WTC11 (cell line): ENCODE data around the gene CCDC178. TPM values are rescaled to one million over a fixed set of nuclear protein-coding genes. Genes with fewer than 3 reads are reported as not detected.

Source experiments
- ATAC-seq: fragments of 200-7000 bp; cut with Tn5 transposase; 2 replicates; pipeline ENCODE4 v1.10.0; 2021; ENCODE audit warnings: mild to moderate bottlenecking, moderate library complexity
- CTCF ChIA-PET: fragments of 300-600 bp; sonication (Branson Sonifier 250); formaldehyde crosslinking; loops from one replicate; lab custom pipeline; 2021; ENCODE audit warnings: antibody characterized with exemption; lab: Charles Lee
- POLR2A ChIA-PET: fragments of 350-600 bp; sonication (Branson Sonifier 250); formaldehyde crosslinking; loops from one replicate; lab custom pipeline; 2021; ENCODE audit warnings: antibody characterized with exemption; lab: Charles Lee
- DNase-seq: peaks from one replicate; pipeline ENCODE4 v3.0.0; 2021; ENCODE audit warnings: low spot score
- H3K27ac Mint-ChIP-seq: 2 replicates; pipeline ENCODE4 v1.8.0; 2021; ENCODE audit warnings: mixed read lengths
- H3K27me3 Mint-ChIP-seq: 2 replicates; pipeline ENCODE4 v1.8.0; 2021; ENCODE audit warnings: low read depth, mild to moderate bottlenecking, moderate library complexity, mixed read lengths
- H3K36me3 Mint-ChIP-seq: 2 replicates; pipeline ENCODE4 v1.8.0; 2021; ENCODE audit warnings: mixed read lengths
- H3K4me1 Mint-ChIP-seq: 2 replicates; pipeline ENCODE4 v1.8.0; 2022; ENCODE audit warnings: mixed read lengths
- H3K4me3 Mint-ChIP-seq: 2 replicates; pipeline ENCODE4 v1.8.0; 2021; ENCODE audit warnings: mild to moderate bottlenecking, moderate library complexity, mixed read lengths
- H3K9me3 Mint-ChIP-seq: 2 replicates; pipeline ENCODE4 v1.8.0; 2021; ENCODE audit warnings: mixed read lengths
- ATF1 ChIP-seq: sonication (generic); formaldehyde crosslinking; IDR thresholded peaks from 2 replicates; pipeline ENCODE4 v1.8.1; 2023; ENCODE audit warnings: mild to moderate bottlenecking, moderate library complexity, missing genetic modification reagents
- CBFB ChIP-seq: sonication (generic); formaldehyde crosslinking; IDR thresholded peaks from 2 replicates; pipeline ENCODE4 v1.8.1; 2022; ENCODE audit warnings: mild to moderate bottlenecking, low read depth, missing genetic modification reagents
- CREM ChIP-seq: sonication (generic); formaldehyde crosslinking; IDR thresholded peaks from 2 replicates; pipeline ENCODE4 v1.8.1; 2022; ENCODE audit warnings: mild to moderate bottlenecking, missing genetic modification reagents, moderate library complexity
- E2F4 ChIP-seq: sonication (generic); formaldehyde crosslinking; IDR thresholded peaks from 2 replicates; pipeline ENCODE4 v1.8.1; 2022; ENCODE audit warnings: low read depth, mild to moderate bottlenecking, moderate library complexity, missing genetic modification reagents, borderline replicate concordance
- ESRRA ChIP-seq: sonication (generic); formaldehyde crosslinking; IDR thresholded peaks from 2 replicates; pipeline ENCODE4 v1.8.1; 2022; ENCODE audit warnings: mild to moderate bottlenecking, missing genetic modification reagents, borderline replicate concordance
- GABPB1 ChIP-seq: sonication (generic); formaldehyde crosslinking; IDR thresholded peaks from 2 replicates; pipeline ENCODE4 v1.8.1; 2023; ENCODE audit warnings: mild to moderate bottlenecking, missing genetic modification reagents
- HMGA2 ChIP-seq: fragments of 250-450 bp; sonication (Bioruptor Pico); IDR thresholded peaks from 2 replicates; pipeline ENCODE4 v1.4.0; 2021; ENCODE audit warnings: mild to moderate bottlenecking, moderate library complexity
- JUN ChIP-seq: sonication (generic); formaldehyde crosslinking; IDR thresholded peaks from 2 replicates; pipeline ENCODE4 v1.8.0; 2023; ENCODE audit warnings: mild to moderate bottlenecking, missing genetic modification reagents
- MYBL2 ChIP-seq: sonication (generic); formaldehyde crosslinking; IDR thresholded peaks from 2 replicates; pipeline ENCODE4 v1.8.1; 2023; ENCODE audit warnings: mild to moderate bottlenecking, moderate library complexity, missing genetic modification reagents
- NR1H2 ChIP-seq: sonication (generic); formaldehyde crosslinking; IDR thresholded peaks from 2 replicates; pipeline ENCODE4 v1.9.0; 2021; ENCODE audit warnings: mild to moderate bottlenecking, moderate library complexity, missing genetic modification reagents
- NR3C1 ChIP-seq: sonication (generic); formaldehyde crosslinking; conservative IDR thresholded peaks from 2 replicates; pipeline ENCODE4 v1.8.1; 2023; ENCODE audit warnings: low read depth, mild to moderate bottlenecking, missing genetic modification reagents
- OVOL2 ChIP-seq: fragments of 250-450 bp; sonication (Bioruptor Pico); IDR thresholded peaks from 2 replicates; pipeline ENCODE4 v1.9.0; 2021; ENCODE audit warnings: mild to moderate bottlenecking, borderline replicate concordance
- PRRX2 ChIP-seq: fragments of 250-450 bp; sonication (Bioruptor Pico); IDR thresholded peaks from 2 replicates; pipeline ENCODE4 v1.8.0; 2021; ENCODE audit warnings: mild to moderate bottlenecking
- SOX15 ChIP-seq: fragments of 250-450 bp; sonication (Bioruptor Pico); IDR thresholded peaks from 2 replicates; pipeline ENCODE4 v1.9.0; 2021; ENCODE audit warnings: mild to moderate bottlenecking
- SP1 ChIP-seq: sonication (generic); formaldehyde crosslinking; conservative IDR thresholded peaks from 2 replicates; pipeline ENCODE4 v1.8.1; 2022; ENCODE audit warnings: missing genetic modification reagents
- TEAD1 ChIP-seq: sonication (generic); formaldehyde crosslinking; IDR thresholded peaks from 2 replicates; pipeline ENCODE4 v1.8.0; 2022; ENCODE audit warnings: mild to moderate bottlenecking, missing genetic modification reagents
- TP53 ChIP-seq: sonication (generic); formaldehyde crosslinking; IDR thresholded peaks from 2 replicates; pipeline ENCODE4 v1.8.1; 2023; ENCODE audit warnings: mild to moderate bottlenecking, missing genetic modification reagents
- USF1 ChIP-seq: sonication (generic); formaldehyde crosslinking; IDR thresholded peaks from 2 replicates; pipeline ENCODE4 v1.8.0; 2022; ENCODE audit warnings: mild to moderate bottlenecking, missing genetic modification reagents
- ZNF121 ChIP-seq: sonication (generic); formaldehyde crosslinking; IDR thresholded peaks from 2 replicates; pipeline ENCODE4 v1.8.0; 2023; ENCODE audit warnings: missing genetic modification reagents
- ZNF138 ChIP-seq: sonication (generic); formaldehyde crosslinking; conservative IDR thresholded peaks from 2 replicates; pipeline ENCODE4 v1.8.1; 2022; ENCODE audit warnings: mild to moderate bottlenecking, moderate library complexity, missing genetic modification reagents
- ZNF232 ChIP-seq: sonication (generic); formaldehyde crosslinking; IDR thresholded peaks from 2 replicates; pipeline ENCODE4 v1.8.0; 2022; ENCODE audit warnings: mild to moderate bottlenecking, missing genetic modification reagents
- ZNF396 ChIP-seq: fragments of 250-450 bp; sonication (Bioruptor Pico); IDR thresholded peaks from 2 replicates; pipeline ENCODE4 v1.8.0; 2021; ENCODE audit warnings: mild to moderate bottlenecking, moderate library complexity, borderline replicate concordance
- ZNF512 ChIP-seq: sonication (generic); formaldehyde crosslinking; IDR thresholded peaks from 2 replicates; pipeline ENCODE4 v1.8.1; 2022; ENCODE audit warnings: missing genetic modification reagents, borderline replicate concordance
- total RNA-seq: library from RNA; stranded (reverse); gene quantifications from 3 replicates; pipeline ENCODE4 v1.2.3, GENCODE V29; 2021
- TF ChIP-seq, protein P1 (sequence below): fragments of 250-450 bp; sonication (Bioruptor Pico); IDR thresholded peaks from 2 replicates; pipeline ENCODE4 v2.1.2; 2022; ENCODE audit warnings: mild to moderate bottlenecking, moderate library complexity
- TF ChIP-seq, protein P2 (sequence below): fragments of 250-450 bp; sonication (Bioruptor Pico); conservative IDR thresholded peaks from 2 replicates; pipeline ENCODE4 v1.9.0; 2021; ENCODE audit warnings: mild to moderate bottlenecking
- TF ChIP-seq, protein P3 (sequence below): fragments of 250-450 bp; sonication (Bioruptor Pico); IDR thresholded peaks from 2 replicates; pipeline ENCODE4 v1.9.0; 2021; ENCODE audit warnings: mild to moderate bottlenecking, borderline replicate concordance

CCDC178 gene
- total RNA-seq, 1 experiment from 2014 or later = 0.20 TPM

- no peaks in the 10 kb centered on the region for H3K9me3 Mint-ChIP-seq
- no peaks in the 10 kb centered on the region for H3K4me1 Mint-ChIP-seq
- no peak for TF ChIP-seq GABPB1 (CRISPR knock-in tag)
- TF ChIP-seq ZNF138 (CRISPR knock-in tag) = no peak
- no peak for TF ChIP-seq NR3C1 (CRISPR knock-in tag)
- TF ChIP-seq ZNF232 (CRISPR knock-in tag) = no peak
- no peak for TF ChIP-seq NR1H2 (CRISPR knock-in tag)
- no peak for TF ChIP-seq ATF1
- TF ChIP-seq, protein P1, sequence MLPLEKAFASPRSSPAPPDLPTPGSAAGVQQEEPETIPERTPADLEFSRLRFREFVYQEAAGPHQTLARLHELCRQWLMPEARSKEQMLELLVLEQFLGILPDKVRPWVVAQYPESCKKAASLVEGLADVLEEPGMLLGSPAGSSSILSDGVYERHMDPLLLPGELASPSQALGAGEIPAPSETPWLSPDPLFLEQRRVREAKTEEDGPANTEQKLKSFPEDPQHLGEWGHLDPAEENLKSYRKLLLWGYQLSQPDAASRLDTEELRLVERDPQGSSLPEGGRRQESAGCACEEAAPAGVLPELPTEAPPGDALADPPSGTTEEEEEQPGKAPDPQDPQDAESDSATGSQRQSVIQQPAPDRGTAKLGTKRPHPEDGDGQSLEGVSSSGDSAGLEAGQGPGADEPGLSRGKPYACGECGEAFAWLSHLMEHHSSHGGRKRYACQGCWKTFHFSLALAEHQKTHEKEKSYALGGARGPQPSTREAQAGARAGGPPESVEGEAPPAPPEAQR (CRISPR knock-in tag) = no peak
- no peak for TF ChIP-seq ZNF396 (CRISPR knock-in tag)
- no peak for TF ChIP-seq ZNF121 (CRISPR knock-in tag)
- TF ChIP-seq TEAD1 (CRISPR knock-in tag) = no peak
- no peak for TF ChIP-seq ZNF512 (CRISPR knock-in tag)
- no peak for TF ChIP-seq OVOL2
- TF ChIP-seq E2F4 = no peak
- TF ChIP-seq HMGA2 (CRISPR knock-in tag) = no peak
- TF ChIP-seq MYBL2 = no peak
- DNase-seq (no peak), ATAC-seq (no peak)
- no peak overlapping the region for H3K4me3 Mint-ChIP-seq
- CTCF ChIA-PET = no interaction called here
- no peak overlapping the region for H3K27ac Mint-ChIP-seq
- H3K36me3 Mint-ChIP-seq = no peaks in the 10 kb centered on the region
- no peaks in the 10 kb centered on the region for H3K27me3 Mint-ChIP-seq
- POLR2A ChIA-PET = no interaction called here
These were observed 479.0 kb downstream of the CCDC178 start for GRCh38 chr18:32961538-32961937.

GRCh38 chr18:32958746-32959145, 481.8 kb downstream of the CCDC178 start:
- DNase-seq (no peak), ATAC-seq (no peak)
- Mint-ChIP-seq H3K4me1 (no peaks in the 10 kb centered on the region), H3K9me3 (0 out of 2 replicates have a peak, but pooled peaks cover 2% of the 10 kb centered on the region), H3K4me3 (no peak overlapping the region), H3K27ac (no peak overlapping the region), H3K36me3 (no peaks in the 10 kb centered on the region), H3K27me3 (no peaks in the 10 kb centered on the region; the same call in 1 of the 2 replicates)
- CTCF ChIA-PET = interaction anchor here (1.0 kb wide), 1 partner anchor 243 kb away, joined by 3 read pairs; no protein-coding TSS in a partner anchor
- POLR2A ChIA-PET = no interaction called here
- no peak for TF ChIP-seq SOX15
- no peak for TF ChIP-seq ATF1
- no peak for TF ChIP-seq SP1 (CRISPR knock-in tag)
- TF ChIP-seq CREM = no peak
- TF ChIP-seq PRRX2 (CRISPR knock-in tag) = no peak
- no peak for TF ChIP-seq USF1 (CRISPR knock-in tag)
- no peak for TF ChIP-seq TP53 (CRISPR knock-in tag)
- TF ChIP-seq, protein P2, sequence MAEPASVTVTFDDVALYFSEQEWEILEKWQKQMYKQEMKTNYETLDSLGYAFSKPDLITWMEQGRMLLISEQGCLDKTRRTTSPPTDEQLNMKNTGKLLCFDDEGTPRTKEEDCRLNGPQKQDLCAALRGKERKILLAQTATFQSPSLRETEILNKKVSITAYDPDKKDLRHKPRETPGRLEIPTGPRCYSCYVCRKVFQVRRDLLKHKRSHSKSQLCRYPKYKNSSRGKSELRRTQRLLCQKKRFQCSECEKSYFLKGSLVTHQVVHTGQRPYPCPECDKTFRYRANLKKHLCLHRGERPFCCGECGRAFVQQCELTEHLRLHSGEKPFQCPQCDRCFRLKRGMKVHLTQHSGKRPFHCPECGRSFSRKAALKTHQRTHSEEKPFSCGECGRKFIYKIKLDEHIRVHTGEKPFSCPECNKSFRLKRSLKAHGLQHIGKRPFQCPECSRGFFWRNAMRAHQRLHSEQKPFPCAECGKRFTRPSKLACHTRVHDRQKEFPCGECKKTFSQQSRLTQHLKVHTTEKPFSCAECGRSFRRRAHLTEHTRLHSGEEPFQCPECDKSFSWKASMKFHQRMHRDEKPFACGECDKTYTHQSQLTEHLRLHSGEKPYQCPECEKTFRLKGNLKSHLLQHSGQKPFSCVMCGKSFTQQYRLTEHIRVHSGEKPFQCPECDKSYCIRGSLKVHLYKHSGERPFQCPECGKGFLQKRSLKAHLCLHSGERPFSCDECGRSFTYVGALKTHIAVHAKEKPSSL (CRISPR knock-in tag) = no peak
- TF ChIP-seq, protein P3, sequence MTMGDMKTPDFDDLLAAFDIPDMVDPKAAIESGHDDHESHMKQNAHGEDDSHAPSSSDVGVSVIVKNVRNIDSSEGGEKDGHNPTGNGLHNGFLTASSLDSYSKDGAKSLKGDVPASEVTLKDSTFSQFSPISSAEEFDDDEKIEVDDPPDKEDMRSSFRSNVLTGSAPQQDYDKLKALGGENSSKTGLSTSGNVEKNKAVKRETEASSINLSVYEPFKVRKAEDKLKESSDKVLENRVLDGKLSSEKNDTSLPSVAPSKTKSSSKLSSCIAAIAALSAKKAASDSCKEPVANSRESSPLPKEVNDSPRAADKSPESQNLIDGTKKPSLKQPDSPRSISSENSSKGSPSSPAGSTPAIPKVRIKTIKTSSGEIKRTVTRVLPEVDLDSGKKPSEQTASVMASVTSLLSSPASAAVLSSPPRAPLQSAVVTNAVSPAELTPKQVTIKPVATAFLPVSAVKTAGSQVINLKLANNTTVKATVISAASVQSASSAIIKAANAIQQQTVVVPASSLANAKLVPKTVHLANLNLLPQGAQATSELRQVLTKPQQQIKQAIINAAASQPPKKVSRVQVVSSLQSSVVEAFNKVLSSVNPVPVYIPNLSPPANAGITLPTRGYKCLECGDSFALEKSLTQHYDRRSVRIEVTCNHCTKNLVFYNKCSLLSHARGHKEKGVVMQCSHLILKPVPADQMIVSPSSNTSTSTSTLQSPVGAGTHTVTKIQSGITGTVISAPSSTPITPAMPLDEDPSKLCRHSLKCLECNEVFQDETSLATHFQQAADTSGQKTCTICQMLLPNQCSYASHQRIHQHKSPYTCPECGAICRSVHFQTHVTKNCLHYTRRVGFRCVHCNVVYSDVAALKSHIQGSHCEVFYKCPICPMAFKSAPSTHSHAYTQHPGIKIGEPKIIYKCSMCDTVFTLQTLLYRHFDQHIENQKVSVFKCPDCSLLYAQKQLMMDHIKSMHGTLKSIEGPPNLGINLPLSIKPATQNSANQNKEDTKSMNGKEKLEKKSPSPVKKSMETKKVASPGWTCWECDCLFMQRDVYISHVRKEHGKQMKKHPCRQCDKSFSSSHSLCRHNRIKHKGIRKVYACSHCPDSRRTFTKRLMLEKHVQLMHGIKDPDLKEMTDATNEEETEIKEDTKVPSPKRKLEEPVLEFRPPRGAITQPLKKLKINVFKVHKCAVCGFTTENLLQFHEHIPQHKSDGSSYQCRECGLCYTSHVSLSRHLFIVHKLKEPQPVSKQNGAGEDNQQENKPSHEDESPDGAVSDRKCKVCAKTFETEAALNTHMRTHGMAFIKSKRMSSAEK (CRISPR knock-in tag) = no peak
- no peak for TF ChIP-seq CBFB (CRISPR knock-in tag)
- no peak for TF ChIP-seq ESRRA (CRISPR knock-in tag)
- TF ChIP-seq JUN (CRISPR knock-in tag) = no peak
